Stimulated activated naive CD8-positive, alpha-beta T cell treated with anti-CD3 and anti-CD28 coated beads, Interleukin-15, amount 100 ng/mL, for 72 hours (primary cell): ENCODE results near the gene ACRBP.
A peak's percentile ranks its signal among the peaks of the same experiment; 100 is the strongest.

ENCODE experiments used
- ATAC-seq: fragments of 150-1000 bp; cut with Tn5 transposase; 2 replicates; pipeline ENCODE4 v1.10.0; 2021; ENCODE audit warnings: mild to moderate bottlenecking, moderate library complexity
- DNase-seq, 2 donors: peaks; one replicate each; pipeline ENCODE4 v3.0.0; 2021 to 2022
- H3K27ac Mint-ChIP-seq, 2 donors: one replicate each; pipeline ENCODE4 v1.8.0; 2022; ENCODE audit warnings: mild to moderate bottlenecking in 2 of 2, mixed read lengths in 2 of 2, moderate library complexity in 2 of 2
- H3K27me3 Mint-ChIP-seq: one replicate; pipeline ENCODE4 v1.8.0; 2022; ENCODE audit warnings: mixed read lengths
- H3K4me1 Mint-ChIP-seq: one replicate; pipeline ENCODE4 v1.8.0; 2022; ENCODE audit warnings: mild to moderate bottlenecking, mixed read lengths
- H3K4me3 Mint-ChIP-seq, 2 donors: one replicate each; pipeline ENCODE4 v1.8.0; 2022; ENCODE audit warnings: mild to moderate bottlenecking in 2 of 2, mixed read lengths in 2 of 2, moderate library complexity in 1 of 2
- H3K9me3 Mint-ChIP-seq, 2 donors: one replicate each; pipeline ENCODE4 v1.8.0; 2022; ENCODE audit warnings: mixed read lengths in 2 of 2

Gene ACRBP

GRCh38 chr12:6662906-6663742 is 15.9 kb upstream of the ACRBP start, which contains the start of gene ING4:
TSS of gene ING4 (minus strand) at chr12:6663119. CDS start at chr12:6663101, 18 bp downstream.
- peak within 1 kb of the TSS; percentile 91 to 95 for H3K4me3 Mint-ChIP-seq
- ATAC-seq: peak; percentile 100
- no peaks in the 10 kb centered on the region for H3K27me3 Mint-ChIP-seq
- peaks cover 38% of the 10 kb centered on the region for H3K4me1 Mint-ChIP-seq
- peak; percentile 93 to 98 for DNase-seq
- H3K9me3 Mint-ChIP-seq: no peaks in the 10 kb centered on the region
- H3K27ac Mint-ChIP-seq: peak within 1 kb of the TSS; percentile 96 to 97

- no peaks in the 10 kb centered on the region for H3K27me3 Mint-ChIP-seq
- H3K4me1 Mint-ChIP-seq: peaks cover 42% of the 10 kb centered on the region
- ATAC-seq (peak; percentile 59), DNase-seq (no peak)
- peak overlapping the region; percentile 91 to 95 for H3K4me3 Mint-ChIP-seq
- no peaks in the 10 kb centered on the region for H3K9me3 Mint-ChIP-seq
- H3K27ac Mint-ChIP-seq: peak overlapping the region; percentile 96 to 97
Observed at GRCh38 chr12:6662602-6662905, 15.3 kb upstream of the ACRBP start.

- H3K27ac Mint-ChIP-seq: no peak overlapping the region
- no peak for ATAC-seq
- no peak overlapping the region for H3K4me3 Mint-ChIP-seq
- peaks cover 17% of the 10 kb centered on the region for H3K4me1 Mint-ChIP-seq
- DNase-seq: no peak
- H3K27me3 Mint-ChIP-seq: no peaks in the 10 kb centered on the region
- H3K9me3 Mint-ChIP-seq: no peaks in the 10 kb centered on the region
Observed at GRCh38 chr12:6653987-6654386, 6.8 kb upstream of the ACRBP start.

GRCh38 chr12:6653342-6653741 is 6.1 kb upstream of the ACRBP start:
- no peak overlapping the region for H3K4me3 Mint-ChIP-seq
- no peak for DNase-seq
- no peak overlapping the region for H3K27ac Mint-ChIP-seq
- no peak for ATAC-seq
- H3K9me3 Mint-ChIP-seq: no peaks in the 10 kb centered on the region
- H3K4me1 Mint-ChIP-seq: peaks cover 10% of the 10 kb centered on the region
- no peaks in the 10 kb centered on the region for H3K27me3 Mint-ChIP-seq

GRCh38 chr12:6652391-6652790 is 5.2 kb upstream of the ACRBP start:
- H3K4me3 Mint-ChIP-seq: no peak overlapping the region
- no peaks in the 10 kb centered on the region for H3K9me3 Mint-ChIP-seq
- no peak for DNase-seq
- H3K27me3 Mint-ChIP-seq: no peaks in the 10 kb centered on the region
- ATAC-seq: no peak
- peaks cover 2% of the 10 kb centered on the region for H3K4me1 Mint-ChIP-seq
- peak overlapping the region in 1 of 2 donors; percentile 54 for H3K27ac Mint-ChIP-seq

- Mint-ChIP-seq H3K4me3 (no peak overlapping the region), H3K4me1 (peaks cover 12% of the 10 kb centered on the region), H3K9me3 (no peaks in the 10 kb centered on the region), H3K27ac (no peak overlapping the region), H3K27me3 (no peaks in the 10 kb centered on the region)
- ATAC-seq (no peak), DNase-seq (no peak)
Observed at GRCh38 chr12:6650832-6651231, 3.6 kb upstream of the ACRBP start.

GRCh38 chr12:6646276-6647082 is 753 bp downstream of the ACRBP start:
- Mint-ChIP-seq H3K27me3 (no peaks in the 10 kb centered on the region), H3K9me3 (peaks cover 13 to 20% of the 10 kb centered on the region in 2 donors), H3K4me3 (peak overlapping the region; percentile 81 to 91), H3K4me1 (peaks cover 17% of the 10 kb centered on the region), H3K27ac (peak overlapping the region; percentile 86 to 92)
- no peak for ATAC-seq
- DNase-seq: no peak

- Mint-ChIP-seq H3K27me3 (no peaks in the 10 kb centered on the region), H3K9me3 (peaks cover 13 to 20% of the 10 kb centered on the region in 2 donors), H3K4me1 (peaks cover 17% of the 10 kb centered on the region), H3K27ac (no peak overlapping the region), H3K4me3 (no peak overlapping the region)
- DNase-seq (no peak), ATAC-seq (no peak)
Observed at GRCh38 chr12:6644903-6645302, 2.3 kb downstream of the ACRBP start.

- Mint-ChIP-seq H3K27me3 (no peaks in the 10 kb centered on the region), H3K27ac (peak overlapping the region; percentile 23 to 54), H3K9me3 (peaks cover 13 to 20% of the 10 kb centered on the region in 2 donors), H3K4me3 (no peak overlapping the region), H3K4me1 (peaks cover 20% of the 10 kb centered on the region)
- no peak for ATAC-seq
- DNase-seq: no peak
Observed at GRCh38 chr12:6644257-6644596, 3.0 kb downstream of the ACRBP start.

GRCh38 chr12:6643569-6644256 is 3.5 kb downstream of the ACRBP start:
- Mint-ChIP-seq H3K4me3 (no peak overlapping the region), H3K4me1 (peaks cover 22% of the 10 kb centered on the region), H3K27me3 (no peaks in the 10 kb centered on the region), H3K27ac (no peak overlapping the region), H3K9me3 (peaks cover 13 to 20% of the 10 kb centered on the region in 2 donors)
- ATAC-seq (no peak), DNase-seq (no peak)

GRCh38 chr12:6641131-6641530 is 6.1 kb downstream of the ACRBP start:
- Mint-ChIP-seq H3K27me3 (no peaks in the 10 kb centered on the region), H3K9me3 (peaks cover 13 to 20% of the 10 kb centered on the region in 2 donors), H3K4me3 (no peak overlapping the region), H3K27ac (no peak overlapping the region), H3K4me1 (peaks cover 29% of the 10 kb centered on the region)
- ATAC-seq: no peak
- no peak for DNase-seq

- H3K27ac Mint-ChIP-seq: no peak overlapping the region
- no peak overlapping the region for H3K4me3 Mint-ChIP-seq
- no peaks in the 10 kb centered on the region for H3K27me3 Mint-ChIP-seq
Observed at GRCh38 chr12:6640497-6640896, 6.7 kb downstream of the ACRBP start.

GRCh38 chr12:6639151-6639801 is 8.0 kb downstream of the ACRBP start:
- Mint-ChIP-seq H3K27me3 (no peaks in the 10 kb centered on the region), H3K27ac (no peak overlapping the region), H3K4me3 (no peak overlapping the region), H3K4me1 (peaks cover 44% of the 10 kb centered on the region), H3K9me3 (peaks cover 9 to 10% of the 10 kb centered on the region in 2 donors)
- ATAC-seq (no peak), DNase-seq (no peak)

More at GRCh38 chr12:6640497-6640896, 6.7 kb downstream of the ACRBP start:
- Mint-ChIP-seq H3K4me1 (peaks cover 35% of the 10 kb centered on the region), H3K9me3 (peaks cover 13 to 20% of the 10 kb centered on the region in 2 donors)
- DNase-seq (no peak), ATAC-seq (no peak)

- peaks cover 4 to 6% of the 10 kb centered on the region in 2 donors for H3K9me3 Mint-ChIP-seq
- no peak overlapping the region for H3K4me3 Mint-ChIP-seq
- H3K27ac Mint-ChIP-seq: peak overlapping the region in 1 of 2 donors; percentile 37
- no peaks in the 10 kb centered on the region for H3K27me3 Mint-ChIP-seq
- peaks cover 51% of the 10 kb centered on the region for H3K4me1 Mint-ChIP-seq
- ATAC-seq: no peak
- DNase-seq: no peak
Observed at GRCh38 chr12:6638305-6638704, 8.9 kb downstream of the ACRBP start.

GRCh38 chr12:6635856-6636531 is 11.2 kb downstream of the ACRBP start, which contains the start of gene LPAR5:
TSS of gene LPAR5 (minus strand) at chr12:6635959. CDS start at chr12:6621248, 14,711 bp downstream.
- H3K27ac Mint-ChIP-seq: peak within 1 kb of the TSS; percentile 93 to 97
- DNase-seq: peak; percentile 40 to 43

More at GRCh38 chr12:6635856-6636531, 11.2 kb downstream of the ACRBP start, which contains the start of gene LPAR5:
- Mint-ChIP-seq H3K9me3 (no peaks in the 10 kb centered on the region), H3K27me3 (no peaks in the 10 kb centered on the region), H3K4me1 (peaks cover 74% of the 10 kb centered on the region), H3K4me3 (peak within 1 kb of the TSS; percentile 85 to 88)
- peak; percentile 73 for ATAC-seq
